ENCODE measurements around the gene ADISSP. TPM values are rescaled to one million over a fixed set of nuclear protein-coding genes. Genes with fewer than 3 reads are reported as not detected.

The ADISSP gene
- polyA plus RNA-seq, 2 donors, result 18.0 to 33.2 TPM

- WGBS, 2 donors, result 71 to 79% methylated on average over 5 of the region's 5 CpGs
- Histone ChIP-seq H3K27ac (ENCODE audit: low read depth in 2 of 2, low read length in 1 of 2) (no peak overlapping the region), H3K9me3 (ENCODE audit: control insufficient read depth in 2 of 2, insufficient read depth in 1 of 2, low read depth in 1 of 2, low read length in 1 of 2) (no peaks in the 10 kb centered on the region), H3K27me3 (ENCODE audit: control insufficient read depth in 1 of 2, insufficient read depth in 2 of 2, low read length in 2 of 2) (no peaks in the 10 kb centered on the region), H3K36me3 (ENCODE audit: control insufficient read depth in 2 of 2, insufficient read depth in 2 of 2, low read length in 1 of 2) (no peaks in the 10 kb centered on the region), H3K4me1 (ENCODE audit: control insufficient read depth in 2 of 2, insufficient read depth in 2 of 2, low read length in 1 of 2) (no peaks in the 10 kb centered on the region), H3K4me3 (ENCODE audit: low read depth in 1 of 2, low read length in 2 of 2) (no peak overlapping the region)
Measured at GRCh38 chr20:3704087-3704486, 63.5 kb downstream of the ADISSP start.

Other genes with a start within 250 kb of the ADISSP start
- not detected for gene GFRA4, start 104.4 kb downstream of the ADISSP start, polyA plus RNA-seq
- gene ADAM33, start 85.7 kb downstream of the ADISSP start, polyA plus RNA-seq, result 10 to 100 TPM; 27.3 to 83.1 TPM
- gene SIGLEC1, start 55.2 kb downstream of the ADISSP start, polyA plus RNA-seq, result 1 to 10 TPM; 1.1 to 1.4 TPM
- gene HSPA12B, start 35.1 kb downstream of the ADISSP start, polyA plus RNA-seq, result 1 to 10 TPM; 2.0 to 2.3 TPM
- gene SPEF1, start 13.7 kb upstream of the ADISSP start, polyA plus RNA-seq, result under 1 TPM; 0.07 to 0.08 TPM
- 10 to 100 TPM; 33.3 to 43.4 TPM for gene CENPB, start 19.0 kb upstream of the ADISSP start, polyA plus RNA-seq
- gene CDC25B, start 28.6 kb upstream of the ADISSP start, polyA plus RNA-seq, result 10 to 100 TPM; 15.6 to 21.8 TPM
- 1 to 10 TPM; 4.6 to 7.9 TPM for gene AP5S1, start 52.8 kb upstream of the ADISSP start, polyA plus RNA-seq
- gene MAVS, start 79.1 kb upstream of the ADISSP start, polyA plus RNA-seq, result 10 to 100 TPM in 1 of 2 donors, 1 to 10 TPM in 1; 9.2 to 20.5 TPM
- 10 to 100 TPM; 31.0 to 31.9 TPM for gene PANK2, start 121.6 kb upstream of the ADISSP start, polyA plus RNA-seq
- 1 to 10 TPM; 3.0 to 3.9 TPM for gene RNF24, start 247.8 kb upstream of the ADISSP start, polyA plus RNA-seq

Data from esophagus (tissue), 2 donors.